GM12873 (cell line): Measurements from ENCODE around the gene CTSE.

Source experiments
- CTCF ChIP-seq: IDR thresholded peaks from 2 replicates; pipeline ENCODE4 v1.5.1; 2012; ENCODE audit warnings: low read depth, mild to moderate bottlenecking, moderate library complexity, low read length, control low read depth; ENCODE audit not compliant: insufficient read depth; ENCODE audit errors: missing control alignments

The CTSE gene

GRCh38 chr1:206002871-206003801, 20.6 kb downstream of the CTSE start, which contains the start of gene RAB7B:
Gene RAB7B, minus strand, starts transcription at chr1:206003395. Its CDS starts 9,260 bp downstream, at chr1:205994135.
- no peak for TF ChIP-seq CTCF

- no peak for TF ChIP-seq CTCF
These were observed 21.5 kb downstream of the CTSE start for GRCh38 chr1:206002160-206002559.

- no peak for TF ChIP-seq CTCF
These were observed 22.2 kb downstream of the CTSE start for GRCh38 chr1:206001476-206001888.

- TF ChIP-seq CTCF: no peak
These were observed 22.9 kb downstream of the CTSE start for GRCh38 chr1:206000641-206001339.

- no peak for TF ChIP-seq CTCF
These were observed 25.0 kb downstream of the CTSE start for GRCh38 chr1:205998457-205999241.

- no peak for TF ChIP-seq CTCF
These were observed 29.3 kb downstream of the CTSE start for GRCh38 chr1:205994346-205994745.
